Osteoblast (primary cell): ENCODE measurements around the gene TAC3. TPM values are rescaled to one million over a fixed set of nuclear protein-coding genes. Genes with fewer than 3 reads are reported as not detected.

Experiments used
- DNase-seq: peaks from one replicate; pipeline ENCODE4 v3.0.0; 2011; ENCODE audit warnings: low spot score, mixed read lengths; ENCODE audit not compliant: insufficient read length; ENCODE audit errors: missing footprints
- H2AFZ ChIP-seq: 2 replicates; pipeline ENCODE4 v1.6.0; 2011; ENCODE audit warnings: mild to moderate bottlenecking, low read length
- H3K27ac ChIP-seq: 2 replicates; pipeline ENCODE4 v1.5.1; 2011; ENCODE audit warnings: mild to moderate bottlenecking, low read depth, low read length, moderate library complexity
- H3K27me3 ChIP-seq: 2 replicates; pipeline ENCODE4 v1.6.0; 2012; ENCODE audit warnings: mild to moderate bottlenecking, control low read depth, inconsistent platforms, low read length, moderate library complexity; ENCODE audit not compliant: insufficient read depth
- H3K36me3 ChIP-seq: 2 replicates; pipeline ENCODE4 v1.5.1; 2011; ENCODE audit warnings: mild to moderate bottlenecking, low read length, control low read depth, moderate library complexity; ENCODE audit not compliant: insufficient read depth
- H3K4me1 ChIP-seq: 2 replicates; pipeline ENCODE4 v1.5.1; 2011; ENCODE audit warnings: mild to moderate bottlenecking, low read length, control low read depth, moderate library complexity; ENCODE audit not compliant: insufficient read depth
- H3K4me2 ChIP-seq: 2 replicates; pipeline ENCODE4 v1.6.0; 2011; ENCODE audit warnings: mild to moderate bottlenecking, low read length; ENCODE audit not compliant: insufficient read depth
- H3K4me3 ChIP-seq: fragments of 200-600 bp; sonication (generic); 3 replicates; pipeline ENCODE4 v1.5.1; 2012; ENCODE audit warnings: mild to moderate bottlenecking, low read length, inconsistent platforms; ENCODE audit not compliant: insufficient read depth
- H3K79me2 ChIP-seq: 2 replicates; pipeline ENCODE4 v1.6.0; 2012; ENCODE audit warnings: mild to moderate bottlenecking, low read length, control low read depth, inconsistent platforms; ENCODE audit not compliant: insufficient read depth
- H3K9me3 ChIP-seq: 2 replicates; pipeline ENCODE4 v1.5.1; 2011; ENCODE audit warnings: low read depth, low read length, control low read depth
- H4K20me1 ChIP-seq: 2 replicates; pipeline ENCODE4 v1.6.0; 2012; ENCODE audit warnings: mild to moderate bottlenecking, low read length, control low read depth; ENCODE audit not compliant: insufficient read depth
- total RNA-seq: library from RNA; depleted of rRNA; stranded (reverse); fragments of >200 nt; gene quantifications from 2 replicates; pipeline ENCODE4 v1.2.3, GENCODE V29; 2012
- TF ChIP-seq, protein P1 (sequence below): IDR thresholded peaks from 2 replicates; pipeline ENCODE4 v1.5.1; 2011; ENCODE audit warnings: mild to moderate bottlenecking, low read depth, low read length, moderate library complexity; ENCODE audit errors: extremely low read depth

Gene TAC3
- total RNA-seq, 1 donor, result not detected

- peak; percentile 89 for DNase-seq
- Histone ChIP-seq H4K20me1 (no peaks in the 10 kb centered on the region), H3K36me3 (peaks cover 11% of the 10 kb centered on the region), H3K79me2 (peaks cover 28% of the 10 kb centered on the region), H3K4me1 (peaks cover 29% of the 10 kb centered on the region), H3K27me3 (peaks cover 2% of the 10 kb centered on the region), H3K4me3 (no peak overlapping the region), H2AFZ (no peak overlapping the region), H3K4me2 (no peak overlapping the region), H3K9me3 (no peaks in the 10 kb centered on the region), H3K27ac (no peak overlapping the region)
- TF ChIP-seq, protein P1, sequence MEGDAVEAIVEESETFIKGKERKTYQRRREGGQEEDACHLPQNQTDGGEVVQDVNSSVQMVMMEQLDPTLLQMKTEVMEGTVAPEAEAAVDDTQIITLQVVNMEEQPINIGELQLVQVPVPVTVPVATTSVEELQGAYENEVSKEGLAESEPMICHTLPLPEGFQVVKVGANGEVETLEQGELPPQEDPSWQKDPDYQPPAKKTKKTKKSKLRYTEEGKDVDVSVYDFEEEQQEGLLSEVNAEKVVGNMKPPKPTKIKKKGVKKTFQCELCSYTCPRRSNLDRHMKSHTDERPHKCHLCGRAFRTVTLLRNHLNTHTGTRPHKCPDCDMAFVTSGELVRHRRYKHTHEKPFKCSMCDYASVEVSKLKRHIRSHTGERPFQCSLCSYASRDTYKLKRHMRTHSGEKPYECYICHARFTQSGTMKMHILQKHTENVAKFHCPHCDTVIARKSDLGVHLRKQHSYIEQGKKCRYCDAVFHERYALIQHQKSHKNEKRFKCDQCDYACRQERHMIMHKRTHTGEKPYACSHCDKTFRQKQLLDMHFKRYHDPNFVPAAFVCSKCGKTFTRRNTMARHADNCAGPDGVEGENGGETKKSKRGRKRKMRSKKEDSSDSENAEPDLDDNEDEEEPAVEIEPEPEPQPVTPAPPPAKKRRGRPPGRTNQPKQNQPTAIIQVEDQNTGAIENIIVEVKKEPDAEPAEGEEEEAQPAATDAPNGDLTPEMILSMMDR, result peak; percentile 64
These were observed 8.2 kb downstream of the TAC3 start for GRCh38 chr12:57008178-57008577.

GRCh38 chr12:57006809-57007475, 9.4 kb downstream of the TAC3 start:
- peak overlapping the region; percentile 62 for H3K4me3 ChIP-seq
- peaks cover 23% of the 10 kb centered on the region for H3K36me3 ChIP-seq

DNA sequence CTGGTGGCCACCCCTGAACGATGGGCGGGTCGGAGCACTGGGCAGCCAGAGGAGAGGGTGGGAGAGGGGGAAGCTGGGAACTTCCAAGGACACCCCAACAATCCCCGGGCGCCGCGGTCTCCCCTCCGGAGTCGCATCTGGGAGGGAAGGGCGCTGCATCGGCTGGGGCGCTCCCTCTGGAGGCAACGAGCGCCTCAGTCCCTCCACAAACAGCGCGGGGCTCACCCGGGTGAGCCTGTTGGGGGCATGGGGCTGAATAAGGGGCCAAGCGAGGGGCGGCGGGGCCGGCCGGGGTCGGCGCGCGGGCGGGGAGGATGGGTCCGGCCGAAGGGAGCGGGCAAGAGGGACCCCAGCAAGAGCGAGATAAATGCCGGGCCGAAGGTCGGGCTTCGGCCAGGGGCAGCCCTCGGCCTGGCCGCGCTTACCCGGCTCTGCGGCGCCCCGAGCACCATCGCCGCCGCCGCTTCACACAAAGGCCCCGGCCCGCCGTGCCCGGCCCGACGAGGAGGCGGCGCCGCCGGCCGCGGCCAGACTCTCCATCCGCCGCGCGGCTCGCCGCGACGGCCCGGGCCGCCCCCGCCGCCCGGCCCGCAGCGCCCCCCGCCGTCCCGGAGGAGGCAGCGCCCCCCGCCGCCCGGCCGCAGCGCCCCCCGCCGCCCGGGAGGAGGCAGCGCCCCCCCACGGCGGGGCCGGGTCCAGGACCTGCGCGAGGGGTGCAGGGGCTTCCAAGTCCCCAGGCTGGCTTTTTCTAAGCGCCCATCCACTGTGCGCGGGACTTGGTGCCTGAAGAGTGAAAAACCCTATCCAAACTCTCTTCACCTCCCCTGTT, 10.1 kb downstream of the TAC3 start, which contains the start of gene ZBTB39:
Gene ZBTB39, minus strand, starts transcription at position 567 of the 829 bp plus-strand sequence. CDS start 1,629 bp downstream, outside the sequence.
- peak within 1 kb of the TSS; percentile 18 for H3K27ac ChIP-seq
- peak; percentile 99 for DNase-seq
- TF ChIP-seq, protein P1, result peak; percentile 37

More at GRCh38 chr12:57006809-57007475, 9.4 kb downstream of the TAC3 start:
- Histone ChIP-seq H3K27ac (no peak overlapping the region), H4K20me1 (peaks cover 8% of the 10 kb centered on the region), H3K4me1 (peaks cover 29% of the 10 kb centered on the region), H3K9me3 (no peaks in the 10 kb centered on the region), H2AFZ (peak overlapping the region; percentile 90), H3K4me2 (peak overlapping the region; percentile 72), H3K27me3 (no peaks in the 10 kb centered on the region), H3K79me2 (peaks cover 37% of the 10 kb centered on the region)
- TF ChIP-seq, protein P1, result no peak
- no peak for DNase-seq

GRCh38 chr12:57004651-57005050, 11.7 kb downstream of the TAC3 start:
- Histone ChIP-seq H3K9me3 (no peaks in the 10 kb centered on the region), H2AFZ (no peak overlapping the region), H3K27me3 (no peaks in the 10 kb centered on the region), H3K4me3 (no peak overlapping the region), H4K20me1 (peaks cover 25% of the 10 kb centered on the region), H3K27ac (no peak overlapping the region), H3K4me2 (no peak overlapping the region), H3K36me3 (peaks cover 26% of the 10 kb centered on the region), H3K79me2 (peaks cover 42% of the 10 kb centered on the region), H3K4me1 (peaks cover 26% of the 10 kb centered on the region)
- TF ChIP-seq, protein P1, result no peak
- no peak for DNase-seq

More for the DNA sequence above, 10.1 kb downstream of the TAC3 start, which contains the start of gene ZBTB39:
- Histone ChIP-seq H3K9me3 (no peaks in the 10 kb centered on the region), H3K4me3 (peak within 1 kb of the TSS; percentile 82), H4K20me1 (peaks cover 12% of the 10 kb centered on the region), H3K36me3 (peaks cover 26% of the 10 kb centered on the region), H2AFZ (peak within 1 kb of the TSS; percentile 90), H3K27me3 (no peaks in the 10 kb centered on the region), H3K79me2 (peaks cover 41% of the 10 kb centered on the region), H3K4me1 (peaks cover 23% of the 10 kb centered on the region), H3K4me2 (peak within 1 kb of the TSS; percentile 93)
